NCI-H1436 treated with DMSO at 0.1 percent for 48 hours (cell line): Measurements from ENCODE around the gene ITPK1.

Experiments
- DNase-seq: peaks from one replicate; lab custom pipeline; 2025; lab: John Stamatoyannopoulos, UW

Gene ITPK1

DNA sequence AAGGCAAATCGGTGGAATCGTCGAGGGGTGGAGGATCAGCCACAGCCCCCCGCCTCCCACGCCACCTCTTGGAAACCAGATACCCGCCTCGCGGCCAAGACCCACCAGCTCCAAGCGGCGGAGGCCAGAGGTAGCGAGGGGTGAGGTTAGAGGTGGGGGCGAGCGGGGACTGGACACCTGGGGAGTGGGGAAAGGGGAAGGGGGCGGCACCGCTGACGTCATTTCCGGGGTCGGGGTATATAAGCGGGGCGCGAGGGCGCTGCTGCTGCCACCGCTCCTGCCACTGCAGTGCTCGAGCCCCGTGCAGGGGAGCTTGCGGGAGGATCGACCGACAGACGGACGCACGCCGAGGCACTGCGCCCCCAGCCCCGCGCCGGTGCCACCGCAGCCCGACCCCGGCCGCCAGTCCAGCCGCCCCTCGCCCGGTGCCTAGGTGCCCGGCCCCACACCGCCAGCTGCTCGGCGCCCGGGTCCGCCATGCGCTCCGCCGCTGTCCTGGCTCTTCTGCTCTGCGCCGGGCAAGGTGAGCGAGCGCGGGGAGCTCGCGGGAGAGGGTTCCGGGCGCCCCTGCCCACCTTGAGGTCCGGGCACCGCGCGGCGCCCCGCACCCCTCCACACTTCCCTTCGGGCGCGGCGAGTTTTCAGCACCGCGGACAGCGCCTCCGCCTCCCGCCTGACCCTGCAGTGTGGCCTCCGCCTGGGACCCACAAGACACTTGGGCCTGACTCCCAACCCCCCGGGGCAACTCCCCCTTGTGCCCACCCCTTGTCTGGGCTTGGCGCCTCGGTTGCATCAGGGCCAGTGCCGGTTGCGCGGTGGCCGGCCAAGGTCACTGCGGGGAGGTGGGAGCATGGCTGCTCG lies 192.6 kb downstream of the ITPK1 start, which contains the start of gene CHGA:
TSS of gene CHGA (plus strand) at position 268 of the 861 bp plus-strand sequence. CDS start at position 478, 210 bp downstream.
- DNase-seq, result no peak

DNA sequence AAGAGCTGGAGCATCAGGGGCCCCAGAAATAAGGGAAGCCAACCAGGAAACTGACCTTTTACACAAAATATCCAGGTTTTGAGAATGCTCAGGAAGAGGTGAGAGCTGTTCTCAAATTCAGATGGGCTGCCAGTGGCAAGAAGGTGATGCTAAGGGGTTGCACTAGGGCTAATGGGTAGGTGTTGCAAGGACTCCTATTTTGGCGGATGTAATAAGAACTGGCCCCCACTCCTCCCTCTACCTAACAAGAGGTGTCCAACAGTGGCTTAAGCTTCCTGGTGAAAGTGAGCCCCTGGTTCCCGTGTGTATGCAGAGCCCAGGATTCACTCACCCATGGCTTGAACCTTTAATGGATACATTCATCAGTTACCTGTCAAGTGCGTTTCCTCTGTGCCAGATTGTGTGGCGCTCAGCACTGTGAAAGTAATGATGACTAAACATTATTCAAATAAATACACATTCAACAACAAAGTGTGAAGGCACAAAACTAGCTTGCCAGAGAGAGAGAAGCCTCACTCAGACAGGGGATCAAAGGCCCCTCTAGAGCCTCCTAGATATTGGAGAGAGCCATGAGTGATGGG lies 193.5 kb downstream of the ITPK1 start:
- no peak for DNase-seq

DNA sequence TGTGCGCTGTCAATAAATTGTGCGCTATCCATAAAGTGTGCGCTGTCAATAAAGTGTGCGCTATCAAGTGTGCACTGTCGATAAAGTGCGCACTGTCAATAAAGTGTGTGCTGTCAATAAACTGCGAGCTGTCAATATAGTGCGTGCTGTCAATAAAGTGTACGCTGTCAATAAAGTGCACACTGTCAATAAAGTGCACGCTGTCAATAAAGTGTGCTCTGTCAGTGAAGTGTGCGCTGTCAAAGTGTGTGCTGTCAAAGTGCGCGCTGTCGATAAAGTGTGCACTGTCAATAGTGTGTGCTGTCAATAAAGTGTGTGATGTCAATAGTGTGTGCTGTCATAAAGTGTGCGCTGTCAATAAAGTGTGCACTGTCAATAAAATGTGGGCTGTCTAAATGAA lies 195.7 kb downstream of the ITPK1 start:
- DNase-seq, result no peak

DNA sequence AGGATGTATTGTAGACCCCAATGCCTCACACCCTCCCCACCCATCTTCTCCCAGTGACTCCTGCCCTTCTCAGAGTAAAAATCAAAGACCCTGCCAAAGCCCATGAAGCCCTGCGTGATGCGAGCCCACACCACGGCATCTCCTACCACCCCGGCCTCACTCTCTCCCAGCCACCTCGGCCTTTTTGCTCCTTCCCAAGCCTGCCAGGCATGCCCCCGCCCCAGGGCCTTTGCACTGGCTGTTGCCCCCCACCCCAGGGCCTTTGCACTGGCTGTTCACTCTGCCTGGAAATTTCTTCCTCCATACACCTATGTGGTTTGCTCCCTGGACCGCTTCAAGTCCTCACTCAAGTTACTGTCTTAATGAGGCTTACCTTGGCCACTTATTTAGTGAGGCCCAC lies 197.8 kb downstream of the ITPK1 start:
- no peak for DNase-seq

DNA sequence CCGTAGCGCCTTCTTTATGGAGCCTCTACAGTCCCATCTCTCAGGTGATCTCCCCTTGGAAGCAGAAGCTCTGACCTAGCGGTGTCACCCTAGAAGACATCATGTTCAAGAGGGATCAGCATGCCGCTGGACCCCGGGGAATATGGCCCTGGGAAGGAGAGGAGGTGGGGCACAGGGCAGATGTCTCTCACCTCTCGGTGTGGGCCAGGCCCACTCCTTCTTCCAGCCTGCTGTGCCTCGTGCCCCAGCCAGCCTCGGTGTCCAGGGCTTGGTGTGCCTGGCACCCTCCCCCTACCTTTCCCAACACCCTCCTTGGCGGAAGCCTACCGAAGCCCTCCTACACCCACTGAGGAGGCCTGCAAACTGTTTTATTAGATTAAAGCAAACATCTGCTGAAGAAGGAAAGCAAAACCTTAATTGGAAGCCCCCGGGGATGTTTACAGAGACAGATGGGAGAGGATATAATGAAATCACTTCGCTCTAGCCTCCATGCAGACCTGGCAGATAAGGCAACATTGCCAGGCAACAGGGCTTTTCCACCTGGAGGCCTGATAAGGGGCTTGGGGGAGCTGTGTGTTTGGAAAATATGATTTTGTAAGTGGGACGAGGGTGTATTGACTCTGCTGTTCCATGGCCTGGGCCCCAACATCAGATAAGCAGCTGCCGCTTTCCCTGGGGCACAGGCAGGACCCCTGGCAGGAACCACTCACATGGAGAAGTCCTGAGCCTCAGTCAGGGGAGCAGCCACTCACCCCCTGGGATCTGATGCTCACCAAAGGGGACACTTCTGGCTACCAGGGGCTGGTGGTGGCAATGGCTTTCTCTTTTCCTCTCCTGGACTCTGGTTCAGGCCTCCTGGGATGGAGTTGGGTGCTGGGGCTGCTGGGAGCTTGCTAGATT lies 198.4 kb downstream of the ITPK1 start:
- DNase-seq, result peak; percentile 56

DNA sequence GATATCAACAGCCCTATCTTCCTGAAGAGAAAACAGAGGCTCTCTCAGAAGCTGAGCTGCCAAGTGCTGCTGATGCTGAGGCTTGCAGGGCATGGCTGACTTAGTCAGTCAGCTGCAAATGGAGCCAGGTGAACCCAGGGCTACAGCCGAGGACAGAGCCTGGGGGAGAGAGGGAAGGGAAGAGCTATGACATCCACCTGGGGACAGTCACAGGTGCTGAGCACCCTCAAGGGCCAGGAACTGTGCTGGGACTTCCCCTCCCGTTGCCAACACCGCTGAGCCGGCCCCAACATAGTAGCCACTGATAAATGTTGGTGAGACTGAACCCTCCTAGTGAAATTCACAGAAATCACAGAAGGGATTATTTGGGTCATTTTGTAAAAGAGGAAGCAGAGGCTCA lies 199.5 kb downstream of the ITPK1 start:
- no peak for DNase-seq

GRCh38 chr14:92914087-92914656 lies 201.6 kb downstream of the ITPK1 start:
- DNase-seq, result no peak

- DNase-seq, result no peak
Observed at GRCh38 chr14:92907316-92907911, 208.3 kb downstream of the ITPK1 start.

- DNase-seq, result peak; percentile 51
Observed at GRCh38 chr14:92906823-92907222, 208.9 kb downstream of the ITPK1 start.

DNA sequence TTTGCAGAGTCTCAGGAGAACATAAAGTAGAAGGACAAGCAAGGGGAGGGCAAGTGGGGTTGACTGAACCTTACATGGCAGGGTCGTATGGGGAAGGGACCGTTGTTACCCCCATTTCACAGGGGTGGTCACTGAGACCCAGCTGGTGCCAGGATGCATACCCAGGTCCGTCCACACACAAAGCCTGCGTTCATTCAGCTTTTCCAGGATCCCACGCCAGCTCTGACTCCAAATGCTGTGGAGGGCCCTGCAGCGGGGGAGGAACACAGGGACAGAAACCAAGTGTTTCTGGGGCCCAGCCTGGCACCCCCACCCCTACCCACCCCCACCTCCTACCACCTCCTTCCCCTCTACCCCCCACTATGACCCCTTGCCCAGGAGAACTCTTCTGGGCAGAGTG lies 209.3 kb downstream of the ITPK1 start:
- no peak for DNase-seq

DNA sequence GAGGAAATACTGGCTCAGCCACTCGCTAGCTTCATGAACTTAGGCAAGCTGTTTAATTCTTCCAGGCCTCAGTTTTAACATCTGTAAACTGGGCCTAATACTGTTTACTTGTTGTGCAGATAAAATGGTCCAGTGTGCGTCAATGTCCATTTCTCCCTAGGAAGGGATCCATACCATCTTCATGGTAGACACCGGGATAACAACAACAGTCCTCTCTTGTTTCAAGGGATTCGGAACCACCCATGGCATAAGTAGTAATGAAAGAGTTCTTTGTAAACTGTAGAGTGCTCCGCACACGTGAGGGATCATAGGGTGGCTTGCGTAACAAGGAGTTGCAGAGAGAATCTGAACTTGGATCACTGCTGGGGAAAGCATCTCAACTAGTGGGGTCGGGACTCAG lies 210.1 kb downstream of the ITPK1 start:
- DNase-seq, result no peak

GRCh38 chr14:92903359-92903758 lies 212.4 kb downstream of the ITPK1 start:
- DNase-seq, result no peak

DNA sequence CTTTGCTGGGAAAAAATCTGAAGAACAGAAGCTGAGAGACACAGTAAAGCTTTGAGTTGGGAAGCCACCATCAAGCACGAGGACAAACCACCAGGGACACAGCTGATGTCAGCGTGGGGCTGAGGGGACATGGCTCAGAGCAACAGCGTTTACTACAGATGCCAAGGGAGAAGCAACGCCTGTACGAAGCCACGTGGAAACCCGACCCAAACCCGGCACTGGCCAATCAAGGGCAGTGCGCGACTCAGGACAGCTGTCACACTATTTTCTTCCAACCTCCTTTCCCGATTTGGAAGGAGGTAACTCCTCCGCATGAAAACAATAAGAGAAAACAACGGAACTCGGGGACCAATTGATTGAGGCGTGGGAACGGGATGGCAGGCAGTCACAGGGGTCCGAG lies 213.0 kb downstream of the ITPK1 start:
- DNase-seq, result no peak

GRCh38 chr14:92902191-92902590 lies 213.5 kb downstream of the ITPK1 start:
- DNase-seq, result no peak

DNA sequence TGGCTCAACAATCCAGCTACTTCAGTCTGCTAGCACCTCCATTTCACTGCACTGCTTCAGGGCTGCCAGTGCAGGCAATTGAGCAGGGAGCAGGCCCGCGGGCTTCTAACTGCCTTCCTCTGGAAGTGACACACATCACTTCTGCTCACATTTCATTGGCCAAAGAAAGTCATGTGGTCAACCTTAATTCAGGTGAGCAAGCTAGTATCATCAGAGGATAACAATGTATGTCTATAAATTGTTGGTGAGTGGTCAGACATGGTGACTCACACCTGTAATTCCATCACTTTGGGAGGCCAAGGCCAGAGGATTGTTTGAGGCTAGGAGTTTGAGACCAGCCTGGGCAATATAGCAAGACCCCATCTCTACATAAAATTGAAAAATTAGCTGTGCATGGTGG lies 215.1 kb downstream of the ITPK1 start:
- DNase-seq, result no peak

GRCh38 chr14:92898566-92899131 lies 217.1 kb downstream of the ITPK1 start:
- no peak for DNase-seq

DNA sequence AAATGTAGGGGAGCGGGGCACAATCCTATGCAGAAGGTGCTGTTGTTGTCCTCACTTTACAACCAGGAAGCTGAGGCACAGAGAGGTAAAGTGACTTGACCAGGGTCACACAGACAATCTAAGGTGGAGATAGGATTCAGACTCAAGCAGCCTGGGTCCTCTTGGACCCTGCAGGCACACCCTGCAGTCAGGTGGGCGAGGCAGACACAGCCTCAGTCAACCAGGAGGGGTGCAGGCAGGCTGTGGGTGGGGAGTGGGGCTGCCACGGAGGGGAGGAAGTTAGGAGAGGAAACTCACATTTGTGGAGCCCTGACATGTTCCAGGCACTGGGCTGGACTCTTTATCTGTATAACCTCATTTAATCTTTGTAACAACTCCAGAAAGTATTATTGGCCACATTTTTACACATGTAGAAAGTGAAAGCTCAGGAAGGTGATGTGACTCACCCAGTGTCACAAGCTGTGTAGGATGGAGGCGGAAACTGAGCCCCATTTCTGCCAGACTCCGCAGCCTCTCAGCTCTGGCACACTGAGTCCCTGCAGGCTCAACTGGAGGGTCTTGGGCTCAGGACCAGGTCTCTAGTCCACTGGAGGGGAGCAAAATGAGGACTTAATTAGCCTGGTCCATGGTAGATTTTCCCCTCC lies 217.7 kb downstream of the ITPK1 start:
- no peak for DNase-seq

DNA sequence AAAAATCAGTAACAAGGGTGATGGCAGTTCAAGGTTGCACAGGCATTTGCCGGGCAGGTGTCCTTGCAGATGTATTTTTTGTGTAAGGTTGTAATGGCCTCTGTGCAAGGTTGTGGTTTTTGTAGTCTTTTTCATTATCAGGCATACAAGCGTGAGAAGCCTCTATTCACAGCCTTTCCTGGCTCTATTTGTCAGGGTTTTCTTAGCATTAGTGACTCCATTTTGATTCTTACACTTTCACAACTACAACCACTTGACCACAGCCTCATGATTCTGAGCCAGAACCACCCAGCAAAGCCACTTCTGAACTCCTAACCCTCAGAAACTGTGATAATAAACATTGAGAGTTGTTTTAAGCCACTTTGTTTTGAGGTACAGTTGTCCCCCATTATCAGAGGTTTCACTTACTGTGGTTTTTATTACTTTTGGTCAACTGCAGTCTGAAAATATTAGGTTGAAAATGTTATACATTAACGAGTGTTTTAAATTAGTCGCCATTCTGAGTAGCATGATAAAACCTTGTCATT lies 220.3 kb downstream of the ITPK1 start:
- DNase-seq, result no peak

DNA sequence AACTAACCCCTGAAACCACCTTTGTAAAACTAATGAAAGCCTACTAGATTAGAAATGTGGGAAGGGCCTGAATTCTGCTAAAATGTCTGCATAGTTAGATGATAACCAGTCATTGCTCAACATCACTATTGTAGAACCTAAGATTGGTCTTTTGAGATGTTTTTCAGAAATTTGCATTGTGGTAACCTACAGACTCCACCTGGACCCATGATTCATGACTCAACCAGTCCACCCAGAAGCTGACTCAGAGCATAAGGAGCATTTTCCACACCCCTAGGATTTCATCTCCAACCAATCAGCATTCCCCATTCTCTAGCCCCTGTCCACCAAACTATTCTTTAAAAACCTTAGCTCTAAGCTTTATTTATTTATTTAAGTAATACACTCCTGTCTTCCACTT lies 223.1 kb downstream of the ITPK1 start:
- DNase-seq, result no peak

GRCh38 chr14:92890830-92891588 lies 224.7 kb downstream of the ITPK1 start:
- peak; percentile 81 for DNase-seq
